GM23338 (cell line): ENCODE measurements around the gene ADGRG6.

Experiments
- CTCF ChIP-seq, 2 experiments: fragments of 200-600 bp in 1 of 2; sonication (generic) in 1 of 2; conservative IDR thresholded peaks; 2 replicates each; pipeline versions ENCODE4 v1.5.1 to v1.6.1; 2016 to 2017; ENCODE audit warnings: antibody characterized with exemption in 2 of 2, low read depth in 2 of 2, mild to moderate bottlenecking in 2 of 2, moderate library complexity in 1 of 2
- ETS1 ChIP-seq: IDR thresholded peaks from 2 replicates; pipeline ENCODE4 v1.6.1; 2016; ENCODE audit warnings: antibody characterized with exemption
- EZH2 ChIP-seq: fragments of 200-600 bp; sonication (generic); IDR thresholded peaks from one replicate; pipeline ENCODE4 v1.8.0; 2017; ENCODE audit warnings: antibody characterized with exemption, mild to moderate bottlenecking, low read depth; ENCODE audit not compliant: unreplicated experiment
- JUNB ChIP-seq: IDR thresholded peaks from one replicate; pipeline ENCODE4 v1.6.1; 2016; ENCODE audit warnings: antibody characterized with exemption; ENCODE audit not compliant: unreplicated experiment
- POLR2AphosphoS5 ChIP-seq: IDR thresholded peaks from 2 replicates; pipeline ENCODE4 v1.6.1; 2016; ENCODE audit warnings: antibody characterized with exemption, low read depth
- REST ChIP-seq: IDR thresholded peaks from one replicate; pipeline ENCODE4 v1.6.1; 2018; ENCODE audit warnings: antibody characterized with exemption; ENCODE audit not compliant: unreplicated experiment

GRCh38 chr6:142377497-142377848 is 75.7 kb downstream of the ADGRG6 start:
- no peak for TF ChIP-seq CTCF (conservative IDR thresholded peaks at IDR 0.05; ENCODE audit: low read depth in 2 of 2)
- TF ChIP-seq POLR2AphosphoS5, result no peak
- TF ChIP-seq EZH2, result no peak
- no peak for TF ChIP-seq REST
- no peak for TF ChIP-seq JUNB
- TF ChIP-seq ETS1, result no peak
